A549 treated with DMSO at 1 μM for 4 hours (cell line): ENCODE data around the gene CPM. TPM values are rescaled to one million over a fixed set of nuclear protein-coding genes. Genes with fewer than 3 reads are reported as not detected.

Experiments used
- total RNA-seq: library from RNA; stranded (reverse); fragments of 200-300 nt; extraction: Qiagen RNA extraction; gene quantifications from 5 replicates; pipeline ENCODE4 v1.2.3, GENCODE V29; 2022; ENCODE audit warnings: low read depth

CPM gene
- total RNA-seq, result 8.1 to 13.4 TPM (median 11.5 TPM) in 5 replicates

GRCh38 chr12:68932961-68933893 is at the start of gene CPM:
TSS of gene CPM (minus strand) at chr12:68933171. CDS start at chr12:68932837, 334 bp downstream.

GRCh38 chr12:68807576-68808387 is 125.2 kb downstream of the CPM start, which contains the start of gene MDM2:
TSS of gene MDM2 (plus strand) at chr12:68808177. CDS start at chr12:68808478, 301 bp downstream.

Other genes starting within 250 kb of the CPM start
- 61.7 to 78.4 TPM (median 75.7 TPM) in 5 replicates for gene NUP107, start 246.2 kb downstream of the CPM start, total RNA-seq
- 11.3 to 18.2 TPM (median 16.4 TPM) in 5 replicates for gene SLC35E3, start 187.0 kb downstream of the CPM start, total RNA-seq
- gene MDM2, start 125.0 kb downstream of the CPM start, total RNA-seq, result 52.4 to 73.0 TPM (median 66.5 TPM) in 5 replicates